SHP77 (cell line): Measurements from ENCODE around the gene STK32C.

Experiments
- DNase-seq, 2 experiments: peaks; one replicate each; lab custom pipeline; 2025; lab: John Stamatoyannopoulos, UW

Gene STK32C

DNA sequence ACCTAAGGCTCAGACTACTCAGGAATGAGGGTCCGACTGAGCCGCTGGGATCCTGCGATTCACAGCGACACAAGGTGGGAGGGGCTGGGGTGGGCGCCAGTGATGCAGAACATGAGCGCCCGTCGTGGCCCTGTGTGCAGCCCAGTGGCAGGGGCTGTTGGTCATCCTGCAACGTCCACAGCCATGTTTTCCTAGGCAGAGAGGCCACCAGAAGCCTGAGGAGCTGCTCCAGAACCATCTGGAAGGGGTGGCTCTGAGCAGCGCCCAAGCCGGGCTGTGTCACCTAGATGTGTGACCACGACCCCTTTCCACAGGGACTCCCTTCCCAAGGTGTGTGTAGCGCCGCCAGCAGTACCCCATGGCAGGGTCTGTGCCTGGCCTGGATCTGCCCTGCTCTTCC is 96.5 kb downstream of the STK32C start:
- no peak for DNase-seq

DNA sequence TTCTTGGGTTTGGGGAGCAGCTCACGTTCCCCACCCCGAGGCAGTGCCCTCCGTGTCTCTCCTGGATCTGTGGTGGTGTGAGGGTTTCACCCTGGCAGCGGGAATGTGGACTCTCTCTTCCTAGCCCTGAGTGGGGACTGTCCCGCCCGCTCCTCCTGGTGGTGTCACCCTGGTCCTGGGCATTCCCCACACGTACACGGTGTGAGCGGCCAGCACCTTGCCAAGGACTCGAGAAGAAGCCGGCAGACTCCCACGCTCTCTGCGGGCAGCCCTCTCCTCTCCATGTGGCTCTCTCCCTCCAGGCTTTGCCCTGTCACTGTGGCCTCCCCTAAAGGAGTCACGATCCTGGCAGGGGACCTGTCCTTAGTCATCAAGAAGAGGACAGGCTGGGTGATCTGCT is 97.0 kb downstream of the STK32C start:
- DNase-seq: no peak

DNA sequence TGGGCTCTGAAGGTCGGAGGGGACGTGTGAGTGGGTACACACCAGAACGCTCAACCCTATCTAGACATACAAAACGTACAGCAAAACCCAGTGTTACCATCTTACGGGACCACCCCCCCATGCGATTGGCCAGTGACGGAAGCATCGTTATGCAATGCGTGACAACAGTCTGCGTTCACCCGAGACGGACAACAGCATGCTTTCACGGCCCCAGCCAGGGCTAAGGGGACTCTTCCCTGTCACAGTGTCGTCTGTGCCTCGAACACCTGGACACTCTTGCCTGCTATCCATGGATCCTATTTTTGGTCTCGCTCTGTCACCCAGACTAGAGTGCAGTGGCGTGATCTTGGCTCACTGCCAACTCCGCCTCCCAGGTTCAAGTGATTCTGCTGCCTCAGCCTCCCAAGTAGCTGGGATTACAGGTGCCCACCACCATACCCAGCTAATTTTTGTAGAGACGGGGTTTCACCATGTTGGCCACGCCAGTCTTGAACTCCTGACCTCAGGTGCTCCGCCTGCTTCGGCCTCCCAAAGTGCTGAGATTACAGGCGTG is 97.7 kb downstream of the STK32C start:
- no peak for DNase-seq

DNA sequence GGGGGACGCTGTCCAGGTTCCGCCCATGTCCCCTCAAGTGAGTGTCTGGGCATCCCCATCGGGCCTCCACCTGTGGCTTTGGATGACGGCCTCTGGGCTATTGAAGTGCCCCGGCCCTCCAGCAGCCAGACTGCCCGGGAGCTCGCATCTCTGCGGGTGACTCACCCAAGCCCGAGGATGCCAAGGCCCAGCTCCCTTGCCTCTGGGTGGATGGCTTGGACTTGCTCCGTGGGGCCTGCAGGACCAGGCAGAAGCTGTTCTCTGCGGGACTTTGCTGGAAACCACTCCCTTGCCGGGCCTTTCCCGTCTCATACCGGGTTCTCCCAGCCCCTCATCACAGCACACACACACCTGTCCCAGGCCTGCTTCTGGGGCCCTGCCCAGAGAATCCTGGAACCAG is 98.6 kb downstream of the STK32C start:
- no peak for DNase-seq

DNA sequence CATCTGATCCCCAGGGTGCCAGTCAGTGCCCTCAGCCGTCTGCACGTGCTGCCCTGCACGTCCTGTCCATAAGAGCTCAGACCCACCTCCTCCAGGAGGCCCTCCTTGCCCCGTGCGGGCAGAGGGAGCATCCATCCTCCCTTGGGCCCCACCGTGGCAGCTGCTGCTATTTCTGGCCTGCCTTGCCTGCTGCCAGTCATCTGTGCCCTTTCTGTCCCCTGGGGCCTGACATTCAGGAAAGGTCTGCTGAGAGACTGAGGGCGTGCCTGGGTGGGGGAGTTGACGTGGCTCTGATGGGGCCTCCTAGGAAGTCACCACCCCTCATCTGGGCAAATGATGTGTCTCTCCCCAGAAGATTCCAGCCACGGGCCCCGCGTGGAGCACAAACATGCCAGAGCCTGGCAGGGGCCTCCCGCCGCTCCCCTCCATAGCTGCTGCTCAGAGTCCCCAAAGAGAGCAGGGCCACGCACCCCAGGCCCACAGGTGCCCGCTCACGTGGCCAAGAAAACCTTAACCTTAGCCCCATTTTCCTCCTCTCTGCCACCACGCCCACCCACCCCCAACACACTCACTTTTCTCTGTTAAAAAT is 99.2 kb downstream of the STK32C start:
- DNase-seq: no peak

DNA sequence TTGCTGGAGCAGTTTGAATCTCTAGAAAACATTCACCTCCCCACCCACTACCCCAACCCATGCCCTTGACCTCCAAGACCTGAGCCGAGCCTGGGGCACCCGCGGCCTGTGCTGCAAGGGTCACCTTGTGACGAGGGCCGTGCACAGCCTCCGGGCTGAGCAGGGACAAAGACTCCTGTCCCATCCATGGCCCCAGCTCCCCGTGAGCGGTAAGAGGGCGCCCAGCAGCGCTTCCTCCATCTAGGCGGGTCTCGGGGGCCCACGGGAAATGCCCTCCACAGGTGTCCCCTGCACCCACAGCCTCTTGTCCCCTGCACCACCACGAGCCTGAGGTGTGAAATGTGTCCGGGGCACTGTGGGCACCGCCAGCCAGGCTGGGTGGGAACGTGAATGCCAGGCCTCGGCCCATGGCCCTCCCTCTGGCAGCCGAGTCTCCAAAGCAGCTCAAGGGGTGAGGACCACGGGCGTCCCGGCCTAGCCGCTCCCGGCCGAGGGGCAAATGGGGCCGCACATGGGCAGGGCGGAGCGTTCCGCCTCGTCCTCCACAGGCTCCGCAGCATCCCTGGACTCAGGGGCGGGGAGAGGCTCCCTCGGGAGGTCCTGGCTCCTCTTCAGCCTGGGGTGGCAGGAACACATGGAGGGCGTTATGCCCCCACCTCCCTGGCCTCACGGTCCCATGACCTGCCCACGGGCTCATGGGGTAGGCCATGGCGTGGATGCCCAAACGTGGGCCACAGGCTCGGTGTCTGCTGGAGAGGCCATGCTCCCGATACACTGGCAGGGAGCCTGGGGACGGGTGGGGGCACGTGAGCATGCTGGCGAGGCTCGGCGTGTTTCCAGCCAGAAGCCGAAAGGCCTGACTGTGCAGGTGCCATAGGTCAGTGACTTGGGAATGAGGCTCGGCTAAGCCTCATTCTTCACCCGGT is 100.0 kb downstream of the STK32C start:
- no peak for DNase-seq

DNA sequence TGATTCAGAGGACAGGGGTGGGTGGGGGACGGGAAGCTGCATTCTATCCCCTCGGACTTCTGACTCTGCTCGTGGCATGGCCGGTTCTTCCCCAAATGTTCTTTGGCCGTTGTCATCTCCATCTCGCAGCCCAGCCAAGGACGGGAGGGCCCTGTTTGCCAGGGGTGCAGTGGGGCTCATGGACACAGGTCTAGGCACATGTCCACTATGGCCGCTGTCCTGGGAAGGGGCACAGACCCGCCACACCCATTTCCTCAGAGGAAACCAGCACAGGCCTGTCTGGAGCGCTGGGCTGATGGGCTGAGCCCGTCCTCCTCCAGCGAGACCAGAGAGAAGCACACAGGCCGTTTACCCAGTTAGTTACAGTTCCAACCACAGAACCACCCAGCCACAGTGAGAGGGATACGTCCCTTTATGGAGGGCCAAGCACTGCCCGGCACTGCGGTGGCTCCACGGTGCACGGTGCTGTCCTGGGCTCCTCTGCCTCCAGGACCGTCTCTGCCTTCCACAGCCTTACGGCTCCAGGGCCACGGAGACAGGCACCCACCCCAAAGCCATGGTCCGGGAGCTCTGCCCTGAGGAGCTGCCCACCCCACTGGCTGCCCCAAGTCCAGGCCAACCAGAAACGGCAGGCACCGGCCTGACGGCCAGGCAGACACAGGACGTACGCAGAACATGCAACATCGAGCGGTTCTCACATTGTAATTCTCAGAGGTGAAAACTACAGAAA is 100.8 kb downstream of the STK32C start:
- no peak for DNase-seq

DNA sequence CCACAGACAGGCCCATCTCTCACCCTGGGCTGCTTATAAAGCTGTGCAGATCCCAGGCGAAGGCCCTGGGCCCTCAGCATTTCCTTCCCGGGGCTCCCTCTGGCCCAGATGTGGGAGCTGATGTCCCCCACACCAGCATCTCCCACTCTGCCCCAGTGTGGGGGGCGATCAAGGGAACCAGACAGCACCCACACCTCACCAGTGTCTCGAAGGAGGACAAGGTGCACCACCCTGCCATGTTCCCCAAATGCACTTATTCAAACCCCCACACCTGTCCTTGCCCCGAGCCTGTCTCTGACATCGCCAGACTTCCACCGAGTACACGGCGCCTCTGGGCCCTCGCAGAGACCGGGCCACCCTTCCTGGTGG is 101.4 kb downstream of the STK32C start:
- DNase-seq: no peak

DNA sequence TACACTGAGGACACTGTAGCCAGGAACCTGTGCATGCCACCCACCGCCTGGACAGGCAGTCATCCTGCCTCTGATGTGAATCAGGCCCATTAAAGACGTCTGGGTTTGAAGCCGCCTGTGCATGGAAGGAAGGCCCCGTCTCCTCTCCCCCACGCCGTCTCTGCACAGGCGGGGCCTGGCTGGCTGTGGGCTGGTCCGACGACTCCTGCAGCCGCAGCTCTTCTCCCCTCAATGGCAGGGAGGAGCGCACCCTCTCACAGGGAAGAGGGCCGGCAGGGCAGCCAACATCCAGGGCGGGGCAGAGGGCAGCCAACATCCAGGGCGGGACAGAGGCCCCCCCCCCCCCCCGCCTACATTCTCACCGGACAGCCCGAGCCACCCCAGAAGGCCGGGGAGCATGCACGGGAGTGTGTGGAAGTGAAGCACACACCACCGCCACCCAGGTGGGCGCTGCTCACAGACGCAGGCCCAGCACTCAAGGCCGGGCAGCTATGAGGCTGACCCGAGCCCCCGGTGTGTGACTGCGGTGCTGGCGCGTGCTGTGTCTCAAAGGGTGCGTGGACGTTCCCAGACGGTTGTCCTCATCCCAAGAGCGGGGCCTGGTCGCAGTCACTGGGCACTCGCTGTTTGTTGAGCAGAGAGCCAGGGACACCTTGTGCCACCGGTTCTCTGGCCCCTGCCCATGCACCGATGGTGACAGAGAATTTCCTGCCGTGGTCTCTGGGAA is 101.9 kb downstream of the STK32C start:
- DNase-seq: no peak

DNA sequence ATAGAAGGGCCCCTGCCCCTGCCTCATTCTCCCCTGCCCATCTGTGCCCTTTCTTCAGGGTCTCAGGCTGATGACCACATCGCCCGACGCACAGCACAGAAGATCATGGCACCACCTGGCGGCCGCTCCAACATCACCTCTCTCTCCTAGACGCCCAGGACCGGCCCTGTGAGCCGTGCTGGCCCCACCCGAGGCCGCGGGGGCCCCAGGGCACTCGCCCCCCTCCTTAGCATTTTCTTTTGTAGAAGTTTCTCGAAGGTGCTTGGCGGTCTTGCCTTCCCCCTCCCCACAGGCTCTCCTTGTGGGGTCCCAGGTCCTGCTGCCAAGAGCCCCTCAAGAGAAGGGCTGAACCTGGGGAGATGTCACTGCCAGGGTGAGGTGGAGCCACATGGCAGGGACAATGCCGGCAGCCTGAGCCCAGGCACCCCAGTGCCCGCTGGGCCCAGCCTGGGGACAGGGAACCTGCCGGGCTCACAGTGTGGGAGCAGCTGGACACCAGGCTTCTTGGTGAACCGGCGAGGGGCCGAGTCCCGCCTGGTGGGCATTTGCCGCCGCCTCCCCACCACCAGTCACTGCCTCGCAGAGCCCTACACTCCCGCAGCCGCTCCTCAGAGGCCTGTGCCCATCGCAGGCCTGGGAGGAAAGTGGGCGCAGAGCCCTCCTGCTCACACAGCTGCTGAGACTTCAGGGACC is 102.8 kb downstream of the STK32C start:
- DNase-seq: no peak

DNA sequence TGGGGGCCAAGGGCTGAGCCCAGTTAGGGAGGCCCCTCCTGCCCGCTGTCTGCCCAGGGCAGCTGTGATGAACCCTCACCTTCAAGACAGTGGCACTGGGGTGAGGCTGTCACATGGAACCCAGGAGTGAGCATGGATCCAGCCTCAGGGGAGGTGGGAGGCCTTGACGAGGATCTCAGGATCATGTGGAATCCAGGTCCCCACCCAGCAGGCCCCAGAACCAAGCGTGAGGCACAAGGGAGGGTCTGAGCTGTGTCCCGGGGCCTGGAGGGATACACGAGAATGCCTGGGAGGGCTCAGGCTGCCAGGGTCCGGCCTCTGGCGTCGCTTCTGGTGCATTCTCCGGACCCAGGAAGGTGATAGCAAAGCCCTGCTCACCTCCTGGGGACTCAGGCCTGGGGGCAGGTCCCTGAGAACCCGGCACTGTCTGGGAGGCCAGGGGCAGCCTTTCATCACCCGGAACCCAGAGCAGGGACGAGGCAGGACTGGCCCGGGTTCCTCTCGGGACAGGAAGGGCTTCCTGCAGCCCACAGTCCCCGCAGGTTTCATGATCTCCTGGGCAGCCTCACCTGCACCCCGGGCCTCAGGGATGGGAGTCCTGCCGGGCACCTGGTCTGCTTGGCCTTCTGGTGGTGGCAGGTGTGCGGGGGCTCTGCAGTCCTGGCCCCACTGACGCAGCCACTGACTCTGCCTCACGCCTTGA is 103.5 kb downstream of the STK32C start:
- DNase-seq: no peak

DNA sequence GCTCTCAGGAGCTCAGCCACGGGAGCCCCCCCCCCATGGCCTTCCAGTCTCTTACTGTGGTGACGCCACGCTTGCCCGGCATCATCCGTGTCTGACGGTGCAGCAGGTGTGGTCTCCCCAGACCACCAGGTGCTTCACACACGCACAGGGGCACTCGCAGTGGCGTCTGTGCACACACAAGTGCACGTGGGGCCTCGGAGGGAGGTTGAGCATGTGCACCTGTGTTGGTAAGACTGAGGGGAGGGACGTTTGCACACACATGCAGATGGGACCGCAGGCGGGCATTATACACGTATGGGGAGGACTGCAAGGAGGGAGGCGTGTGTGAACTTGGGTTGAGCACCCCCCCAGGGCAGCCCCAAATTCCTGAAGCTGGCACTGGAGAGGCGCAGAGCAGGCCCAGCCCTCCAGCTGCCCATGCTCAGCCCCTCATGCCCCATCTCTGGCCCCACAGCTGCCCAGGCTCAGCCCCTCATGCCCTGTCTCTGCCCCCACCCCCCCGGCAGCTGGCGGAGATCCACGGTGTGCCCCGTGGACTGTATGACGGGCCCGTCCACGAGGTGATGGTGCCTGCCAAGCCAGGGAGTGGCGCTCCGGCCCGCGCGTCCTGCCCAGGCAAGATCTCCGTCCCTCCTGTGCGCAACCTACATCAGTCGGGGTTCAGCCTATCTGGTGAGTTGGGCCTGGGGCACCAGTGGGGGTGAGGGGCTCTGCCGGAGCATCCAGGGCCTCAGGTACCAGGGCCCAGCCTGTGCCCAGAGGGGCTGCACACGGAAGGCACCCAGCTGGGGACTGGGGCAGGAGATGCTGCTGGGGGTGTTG is 104.3 kb downstream of the STK32C start:
- DNase-seq: no peak

DNA sequence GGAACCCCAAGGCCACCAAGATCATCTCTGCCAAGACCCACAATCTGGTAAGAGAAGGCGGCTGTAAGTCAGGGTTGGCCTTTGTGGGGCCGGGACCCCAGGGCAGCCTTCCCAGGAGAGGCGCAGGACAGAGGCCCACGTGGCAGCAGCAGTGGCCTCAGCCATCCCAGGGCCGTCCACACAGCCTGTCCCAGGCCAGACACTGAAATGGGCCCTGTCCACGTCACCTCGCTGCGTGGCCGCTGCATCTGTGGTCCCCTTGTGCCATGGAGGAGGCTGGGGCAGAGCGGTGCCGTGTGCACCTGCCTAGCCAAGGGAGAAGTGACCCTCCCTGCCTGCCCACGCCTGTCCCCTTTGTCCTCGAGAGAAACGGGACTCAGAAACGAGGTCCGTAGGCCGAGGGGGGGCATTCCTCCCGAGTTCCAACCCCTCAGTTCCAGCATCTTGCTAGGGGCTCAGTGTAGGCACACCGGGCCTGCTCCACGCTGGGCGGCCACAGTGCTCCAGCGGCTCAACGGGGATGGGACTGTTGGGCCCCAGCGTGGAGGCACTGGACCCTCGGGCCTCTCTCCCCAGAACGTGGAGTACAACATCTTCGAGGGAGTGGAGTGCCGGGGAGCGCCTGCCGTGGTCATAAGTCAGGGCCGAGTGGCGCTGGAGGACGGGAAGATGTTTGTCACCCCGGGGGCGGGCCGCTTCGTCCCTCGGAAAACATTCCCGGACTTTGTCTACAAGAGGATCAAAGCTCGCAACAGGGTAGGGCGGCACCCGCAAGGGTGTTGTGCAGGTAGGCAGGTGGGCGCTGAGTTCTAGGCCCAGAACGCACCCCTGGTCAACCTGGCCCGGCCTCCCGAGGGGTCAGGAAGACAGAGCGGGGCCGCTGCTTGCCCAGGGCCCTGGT is 105.4 kb downstream of the STK32C start:
- no peak for DNase-seq

DNA sequence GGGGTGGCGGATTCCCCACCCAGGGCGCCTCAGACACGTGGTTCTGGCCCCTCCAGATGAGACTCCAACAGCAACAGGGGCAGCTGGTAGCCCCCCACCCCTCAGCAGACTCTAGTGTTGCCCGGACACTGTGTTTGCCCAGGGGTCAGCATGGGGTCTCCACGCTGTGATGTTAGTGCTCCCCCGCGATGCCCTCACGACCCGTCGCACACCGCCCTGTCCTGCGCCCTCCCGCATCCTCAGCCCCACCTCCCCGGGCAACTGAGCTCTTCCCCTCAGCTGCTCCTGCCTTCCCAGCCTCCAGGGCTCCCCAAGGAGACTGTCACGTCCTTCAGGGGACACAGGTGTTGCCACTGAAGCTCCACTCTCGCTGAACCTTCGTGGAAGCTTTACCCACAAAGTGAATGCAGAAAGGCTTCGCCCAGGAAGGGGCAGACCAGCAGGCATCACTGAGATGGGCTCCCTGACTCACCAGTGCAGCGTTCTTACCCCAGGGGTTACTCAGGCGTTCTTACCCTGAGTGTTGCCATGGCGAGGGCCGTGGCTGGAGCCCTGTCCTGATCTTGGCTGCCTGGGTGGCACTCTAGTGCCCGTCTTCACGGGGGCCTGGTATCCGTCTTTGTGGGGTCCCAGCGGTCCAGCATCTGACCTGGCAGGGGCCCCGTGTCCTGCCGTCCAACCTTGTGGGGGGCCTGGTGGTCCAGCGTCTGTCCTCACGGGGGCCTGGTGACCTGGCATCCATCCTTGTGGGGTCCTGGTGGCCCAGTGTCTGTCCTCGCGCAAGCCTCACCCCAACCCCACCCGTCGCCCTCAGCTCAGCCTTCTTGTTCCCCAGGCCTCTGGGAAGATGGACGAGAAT is 106.4 kb downstream of the STK32C start:
- no peak for DNase-seq

DNA sequence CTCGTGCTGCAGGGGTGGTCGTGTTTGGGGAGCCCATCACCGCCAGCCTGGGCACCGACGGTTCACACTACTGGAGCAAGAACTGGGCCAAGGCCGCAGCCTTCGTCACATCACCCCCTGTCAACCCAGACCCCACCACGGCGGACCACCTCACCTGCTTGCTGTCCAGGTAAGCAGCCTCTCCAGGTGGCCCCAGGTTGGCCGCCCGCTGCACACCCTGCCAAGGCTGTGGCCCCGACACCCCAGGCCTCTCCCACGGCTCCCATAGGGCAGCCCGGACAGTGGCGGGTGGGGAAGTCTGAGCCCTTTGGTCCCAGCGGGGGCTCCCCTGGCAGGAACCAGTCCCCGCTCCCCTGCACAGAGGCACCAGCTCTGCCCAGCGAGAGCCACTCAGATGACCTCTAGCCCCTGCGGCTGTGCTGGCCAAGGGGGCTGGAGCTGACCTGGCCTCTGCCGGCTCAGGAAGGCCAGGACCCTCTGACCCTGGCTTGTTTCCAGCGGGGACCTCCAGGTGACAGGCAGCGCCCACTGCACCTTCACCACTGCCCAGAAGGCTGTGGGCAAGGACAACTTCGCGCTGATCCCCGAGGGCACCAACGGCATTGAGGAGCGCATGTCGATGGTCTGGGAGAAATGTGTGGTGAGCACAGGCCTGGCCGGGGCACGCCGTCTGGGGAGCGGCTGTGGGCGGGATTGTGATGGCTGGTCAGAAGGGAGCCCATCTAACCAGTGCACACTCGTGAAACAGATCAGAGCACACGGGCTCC is 107.2 kb downstream of the STK32C start:
- no peak for DNase-seq

DNA sequence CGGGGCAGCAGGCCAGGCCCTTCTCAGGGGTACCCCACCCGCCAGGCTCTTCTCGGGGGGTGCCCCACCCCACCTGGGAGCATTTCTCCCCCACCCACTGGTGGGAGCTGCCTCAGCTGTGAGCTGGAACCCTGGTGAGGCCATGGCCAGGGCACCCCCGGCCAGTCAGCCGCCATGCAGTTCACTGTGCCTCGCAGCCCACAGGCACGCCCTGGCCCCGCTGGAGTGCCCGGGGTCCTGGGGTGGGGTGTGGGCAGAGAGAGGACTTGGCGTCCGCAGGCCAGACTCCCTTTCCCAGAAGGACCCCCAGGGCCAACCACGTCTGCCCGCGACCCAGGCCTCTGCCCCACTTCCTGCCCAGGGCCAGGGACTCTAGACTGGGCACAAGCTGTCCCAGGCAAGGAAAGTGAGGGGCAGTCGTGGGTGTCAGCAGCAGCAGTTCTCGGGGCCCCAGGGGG is 107.9 kb downstream of the STK32C start:
- no peak for DNase-seq

DNA sequence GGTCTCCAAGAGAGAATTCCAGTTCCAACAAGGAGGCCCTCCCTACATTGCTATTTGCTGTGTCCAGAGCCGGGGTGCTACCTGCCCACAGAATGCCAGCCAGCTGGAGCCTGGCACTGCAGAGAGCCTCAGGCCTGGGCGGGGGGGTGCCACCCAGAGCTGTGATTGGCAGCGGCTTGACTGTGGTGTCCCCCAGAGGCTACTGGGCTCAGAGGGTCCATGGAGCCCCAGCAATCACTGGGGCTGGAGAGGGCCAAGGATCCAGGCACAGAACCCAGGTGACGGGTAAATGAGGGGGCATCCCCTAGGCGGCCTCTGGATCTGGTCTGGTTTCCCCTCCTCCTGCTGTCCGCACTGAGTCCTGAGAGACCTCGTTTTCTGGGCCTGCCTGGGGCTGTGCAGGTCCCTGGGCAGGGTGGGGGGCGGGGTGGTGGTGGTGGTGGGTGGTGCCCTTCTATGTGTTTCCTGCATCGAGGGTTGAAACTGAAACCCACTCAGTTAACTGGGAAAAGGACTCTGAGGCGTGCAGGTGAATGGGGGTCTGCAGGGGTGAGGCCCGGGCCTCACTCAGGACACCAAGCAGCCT is 108.4 kb downstream of the STK32C start:
- DNase-seq: no peak
